Effector CD4-positive, alpha-beta T cell (primary cell): ENCODE results near the gene PABPN1L.
"Not testable (repeated sequence)": the region's sequence is repeated elsewhere in the genome, so short reads cannot be mapped to it uniquely, and the experiment has no call there.

ENCODE experiments used
- DNase-seq: peaks from one replicate; pipeline ENCODE4 v3.0.0-alpha.2; 2020

Gene PABPN1L

GRCh38 chr16:88825146-88825545 lies 41.3 kb downstream of the PABPN1L start:
- DNase-seq = no peak

- DNase-seq = no peak
These were observed 42.0 kb downstream of the PABPN1L start for GRCh38 chr16:88824256-88825077.

GRCh38 chr16:88823646-88824045 lies 42.8 kb downstream of the PABPN1L start:
- not testable (repeated sequence) for DNase-seq

- DNase-seq = no peak
These were observed 44.0 kb downstream of the PABPN1L start for GRCh38 chr16:88822281-88823040.

- DNase-seq = no peak
These were observed 45.2 kb downstream of the PABPN1L start for GRCh38 chr16:88821168-88821850.

- DNase-seq = no peak
These were observed 46.0 kb downstream of the PABPN1L start for GRCh38 chr16:88820385-88821025.

GRCh38 chr16:88819126-88819525 lies 47.3 kb downstream of the PABPN1L start:
- no peak for DNase-seq

- DNase-seq = no peak
These were observed 47.9 kb downstream of the PABPN1L start for GRCh38 chr16:88818575-88818874.

GRCh38 chr16:88817785-88818574 lies 48.5 kb downstream of the PABPN1L start:
- DNase-seq = no peak

- no peak for DNase-seq
These were observed 49.5 kb downstream of the PABPN1L start for GRCh38 chr16:88816736-88817535.

GRCh38 chr16:88815901-88816589 lies 50.4 kb downstream of the PABPN1L start:
- peak; percentile 30 for DNase-seq

- no peak for DNase-seq
These were observed 51.2 kb downstream of the PABPN1L start for GRCh38 chr16:88815227-88815626.

- DNase-seq = no peak
These were observed 52.3 kb downstream of the PABPN1L start for GRCh38 chr16:88814144-88814502.
